Body of pancreas (tissue), 4 donors: ENCODE measurements around the gene MNS1.

Experiments used
- CTCF ChIP-seq, 7 experiments: fragments of 450-650 bp in 4 of 7; fragments of 200-600 bp in 3 of 7; sonication (generic) in 3 of 7; IDR thresholded peaks; one replicate each; pipeline ENCODE4 v1.5.1; 2016 to 2019; ENCODE audit warnings: antibody characterized with exemption in 7 of 7
- POLR2A ChIP-seq, 3 donors: fragments of 450-650 bp; IDR thresholded peaks; one replicate each; pipeline ENCODE4 v1.6.1; 2016; ENCODE audit warnings: antibody characterized with exemption in 3 of 3, mild to moderate bottlenecking in 2 of 3

- TF ChIP-seq POLR2A (IDR thresholded peaks at IDR 0.05) (no peak), CTCF (IDR thresholded peaks at IDR 0.05) (no peak)
These were observed 71.7 kb downstream of the MNS1 start for GRCh38 chr15:56393277-56393676.
